GM12892 (cell line): Measurements from ENCODE around the gene BEST4.

Experiments used
- POLR2AphosphoS5 ChIP-seq: IDR thresholded peaks from 2 replicates; pipeline ENCODE4 v1.6.1; 2011; ENCODE audit warnings: low read depth, low read length, control low read depth
- TAF1 ChIP-seq: IDR thresholded peaks from 2 replicates; pipeline ENCODE4 v1.6.1; 2011; ENCODE audit warnings: low read depth, mild to moderate bottlenecking, control low read depth, low read length, borderline replicate concordance

- TF ChIP-seq POLR2AphosphoS5, result no peak
- no peak for TF ChIP-seq TAF1
These were observed 9.9 kb downstream of the BEST4 start for GRCh38 chr1:44777969-44778635.
